GM19193 (cell line): ENCODE data around the gene C16orf54.

Experiments used
- POLR2A ChIP-seq: IDR thresholded peaks from 4 replicates; pipeline ENCODE4 v1.6.1; 2011; ENCODE audit not compliant: insufficient read depth, insufficient read length; ENCODE audit errors: extremely low read depth

Gene C16orf54

GRCh38 chr16:29770250-29770929, 24.6 kb upstream of the C16orf54 start:
- no peak for TF ChIP-seq POLR2A

- no peak for TF ChIP-seq POLR2A
Measured at GRCh38 chr16:29769507-29769906, 23.7 kb upstream of the C16orf54 start.

GRCh38 chr16:29767062-29767461, 21.3 kb upstream of the C16orf54 start:
- TF ChIP-seq POLR2A: no peak

GRCh38 chr16:29766571-29766970, 20.8 kb upstream of the C16orf54 start:
- TF ChIP-seq POLR2A: no peak

- no peak for TF ChIP-seq POLR2A
Measured at GRCh38 chr16:29765167-29766032, 19.6 kb upstream of the C16orf54 start.

GRCh38 chr16:29763326-29763725, 17.5 kb upstream of the C16orf54 start:
- no peak for TF ChIP-seq POLR2A

- no peak for TF ChIP-seq POLR2A
Measured at GRCh38 chr16:29761882-29762281, 16.1 kb upstream of the C16orf54 start.

- no peak for TF ChIP-seq POLR2A
Measured at GRCh38 chr16:29760567-29761279, 14.9 kb upstream of the C16orf54 start.

- no peak for TF ChIP-seq POLR2A
Measured at GRCh38 chr16:29757950-29758466, 12.2 kb upstream of the C16orf54 start.

- TF ChIP-seq POLR2A: no peak
Measured at GRCh38 chr16:29756654-29757053, 10.9 kb upstream of the C16orf54 start.

- no peak for TF ChIP-seq POLR2A
Measured at GRCh38 chr16:29753516-29753915, 7.7 kb upstream of the C16orf54 start.

GRCh38 chr16:29747947-29748759, 2.4 kb upstream of the C16orf54 start:
- TF ChIP-seq POLR2A: no peak

- TF ChIP-seq POLR2A: no peak
Measured at GRCh38 chr16:29745121-29745852, 503 bp downstream of the C16orf54 start.
